Pons (tissue), 1 donor: ENCODE results near the gene UBTD1.
A peak's percentile ranks its signal among the peaks of the same experiment; 100 is the strongest.

Source experiments
- DNase-seq: peaks from one replicate; pipeline ENCODE4 v3.0.0-alpha.2; 2016; ENCODE audit warnings: low spot score

Gene UBTD1

GRCh38 chr10:97584798-97585438, 86.2 kb downstream of the UBTD1 start:
- no peak for DNase-seq

- no peak for DNase-seq
These were observed 86.7 kb downstream of the UBTD1 start for GRCh38 chr10:97585439-97585811.

- DNase-seq = no peak
These were observed 88.5 kb downstream of the UBTD1 start for GRCh38 chr10:97587183-97587582.

GRCh38 chr10:97589479-97589878, 90.8 kb downstream of the UBTD1 start, which contains the start of gene C10orf62:
Gene C10orf62 (plus strand): TSS chr10:97589721. CDS start chr10:97589898, 177 bp downstream.
- DNase-seq = no peak

GRCh38 chr10:97590082-97590747, 91.5 kb downstream of the UBTD1 start:
- DNase-seq = no peak

- DNase-seq = no peak
These were observed 92.2 kb downstream of the UBTD1 start for GRCh38 chr10:97590748-97591495.

GRCh38 chr10:97593421-97593820, 94.7 kb downstream of the UBTD1 start:
- DNase-seq = no peak

- DNase-seq = no peak
These were observed 97.7 kb downstream of the UBTD1 start for GRCh38 chr10:97596101-97597082.

- DNase-seq = no peak
These were observed 99.1 kb downstream of the UBTD1 start for GRCh38 chr10:97597778-97598177.

GRCh38 chr10:97598407-97599271, 99.9 kb downstream of the UBTD1 start:
- no peak for DNase-seq

GRCh38 chr10:97599272-97599619, 100.5 kb downstream of the UBTD1 start:
- DNase-seq = no peak

- DNase-seq = no peak
These were observed 101.9 kb downstream of the UBTD1 start for GRCh38 chr10:97600616-97601015.

- DNase-seq = peak; percentile 56
These were observed 102.8 kb downstream of the UBTD1 start for GRCh38 chr10:97601268-97602215.

GRCh38 chr10:97607095-97607636, 108.4 kb downstream of the UBTD1 start:
- peak; percentile 33 for DNase-seq

- DNase-seq = no peak
These were observed 110.4 kb downstream of the UBTD1 start for GRCh38 chr10:97608991-97609561.

GRCh38 chr10:97611473-97611872, 112.7 kb downstream of the UBTD1 start:
- no peak for DNase-seq

GRCh38 chr10:97612386-97612785, 113.7 kb downstream of the UBTD1 start:
- DNase-seq = peak; percentile 49

GRCh38 chr10:97618285-97618684, 119.6 kb downstream of the UBTD1 start:
- DNase-seq = no peak

GRCh38 chr10:97618733-97619132, 120.0 kb downstream of the UBTD1 start:
- no peak for DNase-seq
